Neuron (in vitro differentiated cells): ENCODE results near the gene SLC25A21.
"Not testable (repeated sequence)": the region's sequence is repeated elsewhere in the genome, so short reads cannot be mapped to it uniquely, and the experiment has no call there.

Experiments
- H2AFZ ChIP-seq: one replicate; pipeline ENCODE4 v1.6.1; 2013; ENCODE audit warnings: low read depth, mild to moderate bottlenecking, inconsistent platforms, low read length, moderate library complexity
- H3K27me3 ChIP-seq: one replicate; pipeline ENCODE4 v1.6.1; 2013; ENCODE audit warnings: low read length; ENCODE audit not compliant: insufficient read depth
- H3K36me3 ChIP-seq: one replicate; pipeline ENCODE4 v1.6.1; 2013; ENCODE audit warnings: low read length; ENCODE audit not compliant: insufficient read depth
- H3K4me1 ChIP-seq: one replicate; pipeline ENCODE4 v1.6.1; 2013; ENCODE audit warnings: low read length; ENCODE audit not compliant: insufficient read depth
- H3K4me3 ChIP-seq: 2 replicates; pipeline ENCODE4 v1.5.1; 2013; ENCODE audit warnings: mild to moderate bottlenecking, low read length, moderate library complexity
- H3K9me3 ChIP-seq: one replicate; pipeline ENCODE4 v1.6.1; 2013; ENCODE audit warnings: low read length

Gene SLC25A21

GRCh38 chr14:37147310-37147880, 25.0 kb downstream of the SLC25A21 start:
- peaks cover 8% of the 10 kb centered on the region for H3K4me1 ChIP-seq
- H2AFZ ChIP-seq: no peak overlapping the region
- no peaks in the 10 kb centered on the region for H3K36me3 ChIP-seq
- no peaks in the 10 kb centered on the region for H3K27me3 ChIP-seq
- H3K9me3 ChIP-seq: no peaks in the 10 kb centered on the region
- H3K4me3 ChIP-seq: no peak overlapping the region

- not testable (repeated sequence) for H3K9me3 ChIP-seq, H3K36me3 ChIP-seq, H3K4me3 ChIP-seq, H3K4me1 ChIP-seq, H3K27me3 ChIP-seq, H2AFZ ChIP-seq
Measured at GRCh38 chr14:37146438-37146837, 26.0 kb downstream of the SLC25A21 start.

- Histone ChIP-seq H3K36me3 (no peaks in the 10 kb centered on the region), H3K27me3 (no peaks in the 10 kb centered on the region), H3K4me3 (no peak overlapping the region), H2AFZ (no peak overlapping the region), H3K9me3 (no peaks in the 10 kb centered on the region), H3K4me1 (peaks cover 8% of the 10 kb centered on the region)
Measured at GRCh38 chr14:37145395-37145794, 27.0 kb downstream of the SLC25A21 start.

GRCh38 chr14:37144729-37145363, 27.6 kb downstream of the SLC25A21 start:
- no peaks in the 10 kb centered on the region for H3K9me3 ChIP-seq
- no peak overlapping the region for H2AFZ ChIP-seq
- no peak overlapping the region for H3K4me3 ChIP-seq
- H3K36me3 ChIP-seq: no peaks in the 10 kb centered on the region
- peaks cover 8% of the 10 kb centered on the region for H3K4me1 ChIP-seq
- no peaks in the 10 kb centered on the region for H3K27me3 ChIP-seq

- Histone ChIP-seq H3K27me3 (no peaks in the 10 kb centered on the region), H3K4me1 (peaks cover 8% of the 10 kb centered on the region), H3K4me3 (no peak overlapping the region), H3K36me3 (no peaks in the 10 kb centered on the region), H2AFZ (no peak overlapping the region), H3K9me3 (no peaks in the 10 kb centered on the region)
Measured at GRCh38 chr14:37143475-37143874, 28.9 kb downstream of the SLC25A21 start.

- Histone ChIP-seq H3K9me3 (no peaks in the 10 kb centered on the region), H3K4me3 (no peak overlapping the region), H3K27me3 (no peaks in the 10 kb centered on the region), H3K36me3 (no peaks in the 10 kb centered on the region), H3K4me1 (peaks cover 8% of the 10 kb centered on the region), H2AFZ (no peak overlapping the region)
Measured at GRCh38 chr14:37142835-37143401, 29.5 kb downstream of the SLC25A21 start.

- Histone ChIP-seq H3K4me3 (no peak overlapping the region), H3K9me3 (no peaks in the 10 kb centered on the region), H3K4me1 (peaks cover 8% of the 10 kb centered on the region), H3K36me3 (no peaks in the 10 kb centered on the region), H3K27me3 (no peaks in the 10 kb centered on the region), H2AFZ (no peak overlapping the region)
Measured at GRCh38 chr14:37140176-37140575, 32.2 kb downstream of the SLC25A21 start.

- no peaks in the 10 kb centered on the region for H3K27me3 ChIP-seq
- no peaks in the 10 kb centered on the region for H3K9me3 ChIP-seq
- peaks cover 8% of the 10 kb centered on the region for H3K4me1 ChIP-seq
- no peaks in the 10 kb centered on the region for H3K36me3 ChIP-seq
- no peak overlapping the region for H2AFZ ChIP-seq
- no peak overlapping the region for H3K4me3 ChIP-seq
Measured at GRCh38 chr14:37139710-37140109, 32.7 kb downstream of the SLC25A21 start.

- Histone ChIP-seq H3K9me3 (no peaks in the 10 kb centered on the region), H3K4me3 (no peak overlapping the region), H3K4me1 (peaks cover 8% of the 10 kb centered on the region), H2AFZ (no peak overlapping the region), H3K27me3 (no peaks in the 10 kb centered on the region), H3K36me3 (no peaks in the 10 kb centered on the region)
Measured at GRCh38 chr14:37138898-37139297, 33.5 kb downstream of the SLC25A21 start.

GRCh38 chr14:37133284-37133913, 39.0 kb downstream of the SLC25A21 start:
- Histone ChIP-seq H3K36me3 (no peaks in the 10 kb centered on the region), H3K27me3 (no peaks in the 10 kb centered on the region), H3K4me3 (no peak overlapping the region), H2AFZ (no peak overlapping the region), H3K4me1 (no peaks in the 10 kb centered on the region), H3K9me3 (no peaks in the 10 kb centered on the region)

GRCh38 chr14:37131205-37131604, 41.2 kb downstream of the SLC25A21 start:
- H3K4me3 ChIP-seq: no peak overlapping the region
- no peak overlapping the region for H2AFZ ChIP-seq
- H3K9me3 ChIP-seq: no peaks in the 10 kb centered on the region
- H3K36me3 ChIP-seq: no peaks in the 10 kb centered on the region
- no peaks in the 10 kb centered on the region for H3K4me1 ChIP-seq
- H3K27me3 ChIP-seq: no peaks in the 10 kb centered on the region

- H3K4me3 ChIP-seq: no peak overlapping the region
- no peak overlapping the region for H2AFZ ChIP-seq
- H3K9me3 ChIP-seq: no peaks in the 10 kb centered on the region
- H3K36me3 ChIP-seq: no peaks in the 10 kb centered on the region
- H3K4me1 ChIP-seq: no peaks in the 10 kb centered on the region
- no peaks in the 10 kb centered on the region for H3K27me3 ChIP-seq
Measured at GRCh38 chr14:37129047-37129446, 43.4 kb downstream of the SLC25A21 start.

GRCh38 chr14:37124614-37125013, 47.8 kb downstream of the SLC25A21 start:
- no peaks in the 10 kb centered on the region for H3K9me3 ChIP-seq
- H3K27me3 ChIP-seq: no peaks in the 10 kb centered on the region
- no peak overlapping the region for H3K4me3 ChIP-seq
- no peaks in the 10 kb centered on the region for H3K36me3 ChIP-seq
- peaks cover 3% of the 10 kb centered on the region for H3K4me1 ChIP-seq
- H2AFZ ChIP-seq: no peak overlapping the region
